Measurements from ENCODE around the gene CHD5.
A peak's percentile ranks its signal among the peaks of the same experiment; 100 is the strongest.

The CHD5 gene

DNA sequence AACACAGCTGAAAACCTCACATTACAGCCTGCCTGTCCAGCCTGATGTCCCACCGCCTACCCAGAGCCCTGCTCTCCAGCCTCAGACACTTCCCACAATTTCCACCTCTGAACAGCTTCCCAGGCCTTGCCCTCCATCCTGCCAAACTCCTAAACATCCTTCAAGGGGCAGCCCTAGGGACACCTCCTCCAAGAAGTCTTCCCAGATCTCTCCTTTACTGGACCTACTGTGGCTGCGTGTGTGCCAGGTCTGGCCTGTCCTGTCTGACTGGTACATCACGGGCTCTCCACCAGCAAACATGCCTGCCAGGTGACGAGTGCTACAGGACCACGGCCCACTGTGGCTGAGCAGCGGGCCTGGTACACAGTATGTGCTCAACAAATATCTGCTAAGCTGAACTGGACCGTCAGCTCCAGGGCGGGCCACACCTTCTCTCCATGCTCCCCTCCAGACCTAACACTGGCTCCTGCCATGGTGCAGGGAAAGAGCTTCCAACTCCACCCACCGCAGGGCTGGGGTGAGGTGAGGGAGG lies 28.8 kb downstream of the CHD5 start:
- DNase-seq: no peak

DNA sequence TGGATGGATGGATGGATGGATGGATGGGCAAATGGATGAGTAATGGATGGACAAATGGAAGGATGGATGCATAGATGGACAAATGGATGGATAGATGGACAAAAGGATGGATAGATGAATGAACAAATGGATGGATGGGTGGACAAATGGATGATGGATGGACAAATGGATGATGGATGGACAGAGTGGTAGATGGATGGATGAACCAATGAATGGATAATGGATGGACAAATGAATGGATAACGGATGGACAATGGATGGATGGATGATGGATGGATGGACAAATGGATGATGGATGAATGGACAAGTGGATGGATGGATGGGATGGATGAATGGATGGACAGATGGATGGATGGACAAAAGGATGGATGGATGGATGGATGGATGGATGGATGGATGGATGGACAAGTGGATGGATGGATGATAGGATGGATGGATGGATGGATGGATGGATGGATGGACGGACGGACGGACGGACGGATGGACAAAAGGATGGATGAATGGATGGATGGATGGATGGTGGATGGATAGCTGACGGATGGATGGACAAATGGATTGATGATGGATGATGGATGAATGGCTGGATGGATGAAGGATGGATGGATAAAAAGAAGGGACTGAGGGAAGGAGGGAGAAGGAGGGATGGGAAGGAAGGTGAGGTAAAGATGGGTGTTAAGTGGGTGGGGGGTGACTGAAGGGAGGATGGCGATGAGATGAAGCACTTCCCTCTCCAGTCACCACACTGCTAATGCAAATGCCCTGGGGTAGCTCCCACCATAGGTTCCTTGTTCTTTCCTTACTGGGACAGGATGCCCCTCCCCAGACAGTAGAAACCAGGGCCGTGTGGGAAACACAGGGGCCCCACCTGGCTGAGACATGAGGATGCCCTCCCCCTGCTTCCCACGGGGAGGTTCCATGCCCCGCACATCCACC lies 29.8 kb downstream of the CHD5 start:
- no peak for DNase-seq

DNA sequence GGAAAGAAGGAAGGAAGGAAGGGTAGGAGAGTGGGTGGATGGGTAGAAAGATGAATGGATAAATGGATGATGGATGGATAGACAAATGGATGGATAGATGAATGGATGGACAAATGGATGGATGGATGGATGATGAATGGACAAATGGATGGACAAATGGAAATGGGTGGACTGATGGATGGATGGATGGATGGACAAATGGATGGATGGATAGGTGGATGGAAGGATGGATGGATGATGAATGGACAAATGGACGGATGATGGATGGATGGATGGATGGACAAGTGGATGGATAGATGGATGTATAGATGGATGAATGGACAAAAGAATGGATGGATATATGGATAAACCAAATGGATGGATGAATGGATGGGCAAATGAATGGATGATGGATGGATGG lies 30.5 kb downstream of the CHD5 start:
- no peak for DNase-seq

DNA sequence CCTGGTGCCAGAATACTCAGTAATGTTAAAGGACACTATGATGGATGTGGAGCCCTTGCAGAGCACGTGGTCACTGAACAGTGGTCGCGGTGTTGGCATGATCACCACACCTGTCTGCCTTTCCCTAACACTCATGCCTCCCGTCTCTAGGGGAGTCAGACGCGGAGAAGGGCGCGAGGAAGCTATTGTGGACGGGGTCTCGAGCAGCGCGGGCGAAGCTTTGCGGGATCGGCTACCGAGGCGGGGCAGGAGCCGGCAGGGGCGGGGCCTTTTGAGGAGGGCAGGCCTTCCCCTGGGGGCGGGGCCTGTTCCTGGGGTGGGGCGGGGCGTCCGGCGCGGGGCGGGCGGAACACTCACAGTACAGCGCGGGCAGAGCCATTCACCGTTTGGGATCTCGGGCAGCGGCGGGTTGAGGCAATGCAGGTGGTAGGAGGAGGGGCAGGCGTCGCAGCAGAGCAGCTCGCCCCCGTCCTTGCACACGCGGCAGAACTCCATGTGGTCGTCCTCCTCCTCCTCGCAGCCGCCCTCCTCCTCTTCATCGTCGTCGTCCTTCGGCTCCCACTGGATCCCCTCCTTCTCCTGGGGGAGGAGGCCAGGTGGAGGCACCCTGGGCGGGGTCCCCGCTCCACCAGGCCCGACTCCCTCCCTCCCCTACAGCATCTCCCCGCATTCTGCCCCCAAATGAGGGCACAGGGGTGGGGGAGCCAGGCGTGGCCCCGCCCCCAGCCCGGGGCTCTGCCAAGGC lies 31.5 kb downstream of the CHD5 start:
- DNase-seq: peak; percentile 49

DNA sequence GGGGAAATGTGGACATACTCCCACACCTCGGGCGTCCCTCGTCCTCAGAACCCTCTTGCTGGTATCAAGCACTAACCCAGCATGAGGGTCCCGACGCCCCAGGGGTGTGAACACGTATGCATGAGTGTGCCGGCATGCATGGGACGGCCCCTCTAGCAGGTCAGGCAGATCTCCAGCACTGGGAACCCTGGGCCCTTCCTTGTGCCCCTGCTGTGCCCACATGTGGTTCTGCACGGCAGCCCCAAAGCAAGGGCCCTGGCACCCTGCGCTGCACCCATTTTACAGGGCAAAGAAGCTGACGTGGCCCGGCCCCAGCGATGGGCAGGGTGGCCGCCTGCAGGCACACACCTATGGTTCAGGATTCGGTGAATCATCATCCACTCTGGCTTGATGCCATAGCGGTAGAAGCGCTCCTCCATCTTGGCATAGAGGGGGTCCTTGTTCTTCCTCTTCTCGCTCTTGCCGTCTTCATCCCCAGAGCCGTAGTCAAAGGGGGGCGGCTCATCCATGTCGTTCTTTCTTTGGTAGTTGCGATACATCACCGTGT lies 34.2 kb downstream of the CHD5 start:
- DNase-seq: no peak

DNA sequence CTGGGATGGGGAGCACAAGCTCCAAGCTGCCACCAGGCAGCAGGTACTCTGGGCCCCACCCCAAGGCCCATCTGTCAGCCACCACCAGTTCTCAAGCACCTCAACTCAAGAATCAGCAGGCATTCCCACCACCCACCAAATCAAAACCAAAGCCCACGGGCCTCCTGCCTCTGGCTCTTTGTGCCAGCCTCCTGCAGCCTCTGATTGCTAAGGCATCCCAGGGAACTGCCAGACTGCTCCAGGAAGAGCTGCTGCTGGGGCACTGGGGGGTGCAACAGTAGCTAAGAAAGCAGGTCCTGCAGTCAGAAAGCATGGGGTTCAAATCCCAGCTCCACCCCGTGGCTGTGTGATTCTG lies 34.7 kb downstream of the CHD5 start:
- DNase-seq: no peak

DNA sequence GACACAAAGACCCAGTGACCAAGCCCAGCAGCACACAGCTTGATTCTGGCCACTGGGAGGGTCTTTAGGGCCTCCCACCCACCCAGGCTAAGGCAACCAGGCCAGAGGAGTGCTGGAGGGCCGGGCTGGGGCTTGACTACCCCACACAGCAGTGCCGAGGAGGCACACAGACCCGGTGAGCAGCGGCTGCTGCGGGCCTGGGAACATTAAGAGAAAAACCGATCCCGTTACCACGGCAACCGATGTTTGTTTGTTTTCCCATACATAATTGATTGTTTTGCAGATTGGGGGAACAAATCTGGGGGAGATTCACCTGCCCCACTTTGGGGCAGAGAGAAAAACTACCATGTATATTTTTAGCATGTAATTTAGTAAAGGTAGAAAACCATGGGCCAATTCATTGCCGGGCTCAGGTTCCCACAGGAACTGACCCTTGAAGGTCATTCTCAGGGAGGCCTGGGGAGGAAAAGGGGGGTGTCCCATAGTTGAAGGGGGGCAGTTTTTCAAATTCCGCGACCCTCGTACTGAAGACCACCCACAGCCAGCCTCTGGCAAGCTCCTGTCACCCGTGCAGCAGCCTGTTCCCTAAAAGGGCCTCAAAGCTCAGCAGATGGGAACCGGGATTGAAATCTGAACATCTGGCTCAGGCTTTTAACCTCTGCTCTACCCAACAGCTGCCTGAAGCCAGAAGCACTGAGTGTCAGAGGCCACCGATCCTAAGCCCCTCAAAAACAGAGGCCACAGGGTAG lies 35.3 kb downstream of the CHD5 start:
- peak; percentile 41 for DNase-seq

DNA sequence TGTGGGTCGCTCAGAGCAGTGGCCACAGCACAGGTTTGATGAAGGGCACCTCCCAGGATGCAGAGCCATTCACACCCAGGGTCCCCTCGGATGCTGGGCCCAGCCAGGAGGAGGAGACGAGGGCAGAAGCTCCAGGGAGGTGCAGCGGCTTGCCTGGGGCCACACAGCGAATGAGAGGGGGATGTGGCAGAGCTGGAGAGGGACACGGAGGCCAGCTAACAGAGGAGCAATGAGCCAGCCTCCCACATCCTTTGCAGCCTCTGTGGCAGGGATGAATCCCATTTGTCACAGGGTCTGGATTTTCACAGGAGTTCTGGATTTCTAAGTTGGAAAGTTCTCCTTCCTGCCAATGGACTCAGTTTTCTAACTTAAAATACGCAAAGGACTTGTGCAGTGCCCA lies 35.9 kb downstream of the CHD5 start:
- no peak for DNase-seq

DNA sequence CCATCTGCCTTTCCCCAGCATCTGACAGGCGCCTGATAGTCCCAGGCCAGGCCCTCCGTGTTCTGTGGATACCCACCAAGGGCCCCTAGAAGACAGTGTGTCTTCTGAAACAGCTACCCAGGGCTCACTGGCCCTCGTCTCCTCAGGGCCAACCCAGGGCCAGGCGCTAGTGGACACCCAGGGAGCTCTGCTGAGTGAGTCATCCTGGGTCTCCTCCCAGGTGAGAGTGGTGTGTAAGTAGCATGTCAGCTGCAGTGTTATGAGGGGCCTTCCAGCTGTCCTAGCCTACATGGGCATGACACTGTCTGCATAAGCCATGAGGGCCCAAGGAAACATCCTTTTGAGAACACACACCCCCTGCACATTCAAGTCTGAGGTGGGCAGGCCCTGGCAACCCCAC lies 36.7 kb downstream of the CHD5 start:
- no peak for DNase-seq

DNA sequence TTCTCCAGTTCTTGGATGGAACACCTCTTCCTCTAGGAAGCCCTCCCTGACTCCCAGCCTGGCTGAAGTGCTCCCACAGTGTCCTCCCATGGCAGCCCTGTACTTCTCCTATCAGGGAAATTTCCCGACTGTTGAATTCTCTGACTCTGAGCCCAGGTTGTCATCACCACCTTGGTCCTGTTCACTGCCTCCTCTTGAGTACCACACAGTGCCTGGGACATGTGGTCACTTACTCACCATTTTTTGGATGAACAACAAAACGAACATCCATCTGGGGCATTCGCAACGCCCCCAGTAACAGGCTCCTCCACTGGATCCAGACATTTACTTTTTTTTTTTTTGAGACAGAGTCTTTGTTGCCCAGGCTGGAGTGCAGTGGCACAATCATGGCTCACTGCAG lies 37.4 kb downstream of the CHD5 start:
- no peak for DNase-seq

DNA sequence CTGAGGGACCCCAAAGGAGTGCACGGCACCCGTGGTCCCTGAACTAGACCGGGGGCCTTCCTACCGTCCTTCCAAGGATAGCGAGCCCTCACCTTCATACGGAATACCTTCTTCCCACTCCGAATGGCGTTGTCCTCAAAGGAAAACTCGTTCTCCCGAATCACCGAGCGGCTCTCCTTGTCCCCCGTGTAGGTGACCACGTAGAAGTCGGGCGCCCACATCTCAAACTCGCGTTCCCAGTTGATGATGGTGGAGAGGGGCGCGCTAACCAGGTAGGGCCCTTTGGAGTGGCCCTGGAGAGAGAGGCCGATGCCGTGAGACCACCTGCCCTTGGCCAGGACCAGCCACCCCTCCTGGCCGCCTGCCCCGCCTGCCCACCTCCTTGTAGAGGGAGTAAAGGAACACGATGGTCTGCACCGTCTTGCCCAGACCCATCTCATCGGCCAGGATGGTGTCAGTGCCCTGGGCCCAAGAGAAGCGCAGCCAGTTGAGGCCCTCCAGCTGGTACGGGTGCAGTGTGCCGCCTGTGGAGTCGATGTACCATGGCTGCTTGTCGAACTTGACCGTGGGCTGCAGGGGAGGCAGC lies 38.0 kb downstream of the CHD5 start:
- no peak for DNase-seq

DNA sequence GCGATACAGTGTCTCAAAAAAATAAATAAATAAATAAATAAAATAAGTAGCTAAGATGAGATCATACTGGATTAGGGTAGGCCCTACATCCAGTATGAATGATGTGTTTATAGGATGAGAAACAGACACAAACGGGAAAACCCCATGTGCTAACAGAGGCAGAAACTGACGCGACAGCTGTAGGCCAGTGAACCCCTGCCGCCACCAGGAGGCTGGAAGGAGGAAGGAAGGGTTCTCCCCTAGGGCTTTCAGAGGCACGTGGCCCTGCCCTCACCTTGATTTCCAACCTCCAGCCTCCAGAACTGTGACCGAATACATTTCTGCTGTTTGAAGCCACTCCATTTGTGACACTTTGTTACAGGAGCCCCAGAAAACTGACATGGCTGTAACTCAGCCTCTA lies 38.5 kb downstream of the CHD5 start:
- DNase-seq: no peak

DNA sequence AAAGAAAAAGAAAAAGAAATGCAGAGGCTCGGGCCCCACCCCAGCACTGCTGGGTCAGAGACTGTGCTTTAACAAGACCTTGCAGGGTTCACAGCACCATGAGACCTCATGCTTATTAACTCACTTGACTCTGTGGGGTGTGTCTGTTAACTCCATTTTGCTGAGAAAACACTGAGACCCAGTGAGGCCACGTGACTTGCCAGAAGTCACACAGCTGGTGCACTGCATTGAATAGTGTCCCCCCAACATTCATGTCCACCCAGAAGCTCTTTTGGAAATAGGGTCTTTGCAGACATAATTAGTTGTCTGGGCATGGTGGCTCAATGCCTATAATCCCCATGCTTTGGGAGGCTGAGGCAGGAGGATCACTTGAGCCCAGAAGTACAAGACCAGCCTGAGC lies 39.7 kb downstream of the CHD5 start:
- no peak for DNase-seq

DNA sequence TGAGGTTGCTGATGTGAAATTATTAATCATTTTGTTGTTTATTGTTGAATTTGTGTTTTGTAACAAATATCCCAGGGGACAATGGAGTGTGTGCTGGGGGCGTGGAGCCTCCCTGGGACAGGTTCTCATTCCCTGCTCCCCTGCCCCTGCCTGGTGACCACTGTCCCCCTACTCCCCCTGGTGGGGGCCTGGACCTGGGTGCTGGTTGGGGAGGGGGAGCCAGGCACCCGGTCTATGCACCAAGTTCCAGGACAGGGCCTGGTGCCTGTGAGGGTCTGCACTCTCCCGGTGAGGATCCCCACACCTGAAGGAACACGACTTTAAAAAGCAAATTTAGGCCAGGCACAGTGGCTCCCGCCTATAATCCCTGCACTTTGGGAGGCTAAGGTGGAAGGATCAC lies 42.4 kb downstream of the CHD5 start:
- DNase-seq: no peak

DNA sequence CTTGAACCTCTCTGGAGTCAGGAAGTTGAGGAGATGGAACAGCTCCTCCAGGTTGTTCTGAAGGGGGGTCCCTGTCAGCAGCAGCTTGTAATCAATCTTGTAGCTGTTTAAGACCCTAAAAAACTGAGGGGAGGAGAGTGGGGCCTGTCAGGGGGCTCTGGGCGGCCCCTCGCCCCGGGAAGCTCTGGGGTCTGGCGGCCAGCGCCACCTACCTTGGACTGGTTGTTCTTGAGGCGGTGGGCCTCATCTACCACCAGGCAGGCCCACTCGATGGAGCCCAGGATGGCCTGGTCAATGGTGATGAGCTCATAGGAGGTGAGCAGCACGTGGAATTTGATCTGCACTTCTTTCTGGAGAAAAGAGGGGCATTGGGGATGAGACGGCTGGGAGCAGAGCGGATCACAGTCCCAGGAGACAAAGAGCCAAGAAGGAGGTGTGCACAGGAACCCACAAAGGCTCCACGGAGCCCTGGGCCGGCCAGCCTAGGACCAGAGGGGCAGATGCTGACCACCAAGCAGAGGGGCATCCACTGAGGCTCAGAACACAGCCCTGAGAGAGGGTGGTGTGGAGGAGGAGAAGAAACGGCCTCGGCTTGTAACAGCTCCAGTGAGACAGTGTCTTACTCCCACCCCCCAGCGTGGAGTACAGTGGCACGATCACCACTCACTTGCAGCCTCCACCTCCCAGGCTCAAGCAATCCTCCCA lies 43.5 kb downstream of the CHD5 start:
- no peak for DNase-seq

DNA sequence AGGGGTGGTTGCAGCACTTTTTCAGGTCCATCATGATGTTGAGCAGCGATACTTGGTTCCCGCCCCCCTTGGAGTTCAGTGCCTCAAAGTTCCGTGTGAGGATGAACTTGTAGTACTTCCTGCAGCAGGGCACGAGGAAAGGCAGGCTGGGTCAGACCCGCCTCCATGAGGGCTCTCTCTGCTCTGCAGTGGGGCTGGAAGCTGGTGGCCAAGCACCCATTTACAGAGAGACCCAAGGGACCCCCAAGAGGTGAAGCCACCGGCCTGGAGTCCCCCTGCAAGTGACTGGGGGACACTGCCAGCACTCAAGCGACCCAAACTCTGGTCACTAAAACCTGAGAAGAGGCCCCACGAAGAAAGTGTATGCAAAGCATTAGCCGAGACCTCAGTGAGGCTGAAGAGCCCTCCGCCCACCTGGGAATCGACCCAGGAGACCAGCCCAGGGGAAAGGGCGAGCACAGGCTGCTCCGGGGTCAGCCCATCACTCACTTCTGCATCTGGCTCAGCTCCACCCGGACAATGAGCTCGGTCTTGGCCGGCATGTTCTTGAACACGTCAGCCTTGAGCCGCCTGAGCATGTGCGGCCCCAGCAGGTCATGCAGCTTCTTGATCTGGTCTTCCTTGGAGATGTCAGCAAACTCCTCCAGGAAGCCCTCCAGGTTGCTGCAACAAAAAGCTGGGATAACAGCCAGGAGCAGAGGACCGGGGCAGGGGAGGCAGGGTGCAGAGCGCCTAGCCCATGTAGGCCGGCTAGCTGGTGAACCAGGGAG lies 45.2 kb downstream of the CHD5 start:
- no peak for DNase-seq

DNA sequence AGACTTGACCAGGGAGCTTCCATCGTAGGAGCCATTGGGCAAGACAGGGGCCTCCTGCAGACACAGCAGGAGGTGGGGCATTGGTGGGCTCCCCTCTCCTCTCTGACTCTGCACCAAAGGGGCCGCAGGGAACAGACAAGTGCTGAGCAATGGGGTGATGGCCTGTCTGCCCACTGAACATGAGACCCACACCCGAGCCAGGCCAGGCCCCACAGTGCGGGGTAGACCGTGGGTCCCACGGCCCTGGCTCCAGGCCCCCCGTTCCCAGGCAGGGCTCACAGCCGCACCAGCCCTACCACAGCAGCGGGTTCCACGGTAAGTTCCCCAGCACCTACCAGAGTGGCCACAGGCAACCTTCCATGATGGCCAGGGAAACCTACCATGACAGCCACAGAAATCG lies 45.9 kb downstream of the CHD5 start:
- DNase-seq: no peak

DNA sequence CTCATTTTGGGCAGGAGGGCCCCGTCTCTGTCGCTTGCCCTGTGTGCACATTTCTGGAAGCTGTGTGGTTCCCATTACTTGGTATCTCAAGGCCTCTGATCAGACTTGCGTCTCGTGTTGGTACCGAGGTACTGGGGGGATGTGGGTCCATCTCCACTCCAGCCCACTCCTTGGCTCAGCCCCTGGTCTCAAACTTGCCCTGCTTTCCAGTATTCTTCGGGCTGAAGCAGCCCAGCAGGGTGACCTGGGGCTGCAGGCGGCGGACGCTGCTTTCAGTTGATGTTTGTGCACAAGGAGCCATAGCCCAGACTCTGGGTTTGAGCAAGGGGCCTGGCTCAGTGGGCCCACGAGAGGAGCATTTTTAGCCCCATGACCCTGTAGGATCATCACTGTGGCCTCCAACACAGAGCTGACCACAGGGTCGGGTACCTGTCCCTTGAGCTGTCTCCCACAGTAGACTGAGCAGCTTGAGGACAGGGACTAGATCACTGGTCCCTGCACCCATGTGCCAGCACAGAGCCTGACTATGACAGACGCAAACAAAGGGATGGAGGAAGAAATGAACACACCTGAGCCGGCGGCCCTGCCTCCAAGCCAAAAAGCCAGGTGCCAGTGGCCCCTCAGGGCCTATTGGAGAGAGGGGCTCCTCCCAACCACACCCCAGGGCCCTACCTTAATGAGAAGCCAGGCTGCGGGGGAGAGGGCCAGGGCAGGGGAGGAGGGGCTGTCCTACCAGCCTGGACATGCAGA lies 46.8 kb downstream of the CHD5 start:
- DNase-seq: no peak

DNA sequence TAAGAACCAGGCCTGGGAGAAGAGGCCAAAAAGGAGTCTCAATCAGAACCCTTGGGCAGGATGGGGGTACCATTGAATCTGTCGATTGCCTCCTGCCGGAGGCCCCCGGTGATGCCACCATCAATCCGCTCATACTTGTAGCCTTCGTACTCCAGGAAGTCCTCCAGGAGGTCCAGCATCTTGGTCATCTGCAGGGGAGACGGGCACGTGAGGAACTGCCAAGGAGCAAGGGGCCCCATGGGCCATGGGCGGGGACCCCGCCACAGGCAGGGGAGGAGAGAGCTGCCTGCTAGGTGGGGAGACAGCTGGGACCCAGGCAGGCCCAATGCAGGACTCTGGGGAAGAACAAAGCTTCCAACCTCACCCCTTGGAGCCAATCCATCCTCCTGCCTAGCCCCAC lies 48.6 kb downstream of the CHD5 start:
- DNase-seq: no peak

DNA sequence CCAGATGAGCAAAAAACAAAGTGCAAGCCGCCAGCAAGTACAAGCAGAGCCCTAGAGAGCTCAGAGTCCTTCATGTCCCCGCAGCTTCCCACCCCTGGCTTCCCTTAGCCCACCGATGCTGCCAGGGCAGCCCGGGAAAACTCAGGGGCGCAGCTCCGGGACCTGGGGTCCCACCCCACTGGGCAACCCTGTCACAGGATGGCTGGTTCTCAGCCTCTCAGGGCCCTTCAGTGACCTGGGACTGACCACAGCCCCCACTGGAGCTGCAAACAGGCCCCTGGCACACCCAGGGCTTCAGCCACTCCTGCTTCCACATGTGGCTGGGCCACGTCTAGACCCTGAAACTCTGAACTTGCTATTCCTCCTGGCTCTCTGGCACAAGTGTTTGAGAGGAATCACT lies 49.5 kb downstream of the CHD5 start:
- no peak for DNase-seq

DNA sequence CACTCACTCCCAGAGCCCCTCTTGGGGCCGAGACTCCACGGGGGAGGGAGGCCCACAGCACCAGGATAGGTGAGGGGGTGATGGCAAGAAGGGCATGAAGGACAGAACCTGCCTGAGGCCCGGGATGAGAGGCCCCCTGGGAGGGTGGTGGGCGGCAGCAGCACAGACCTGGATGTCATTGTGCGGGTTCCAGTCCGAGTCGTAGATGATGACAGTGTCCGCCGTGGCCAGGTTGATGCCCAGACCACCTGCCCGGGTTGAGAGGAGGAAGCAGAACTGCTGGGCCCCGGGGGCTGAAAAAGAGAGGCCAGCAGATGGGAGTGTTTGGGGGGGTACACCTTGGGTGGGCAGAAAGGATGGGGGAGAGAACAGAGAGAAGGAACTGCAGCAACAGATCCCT lies 50.1 kb downstream of the CHD5 start:
- DNase-seq: no peak

All from right hindlimb (tissue), 1 donor.